Hepatocyte (in vitro differentiated cells): Measurements from ENCODE around the gene GABRP. TPM values are rescaled to one million over a fixed set of nuclear protein-coding genes. Genes with fewer than 3 reads are reported as not detected.
"Not testable (repeated sequence)": the region's sequence is repeated elsewhere in the genome, so short reads cannot be mapped to it uniquely, and the experiment has no call there.

Source experiments
- DNase-seq: peaks from one replicate; pipeline ENCODE4 v3.0.0-alpha.2; 2016; ENCODE audit warnings: low spot score
- H2AFZ ChIP-seq: fragments of 200-600 bp; sonication (generic); 2 replicates; pipeline ENCODE4 v1.6.0; 2016; ENCODE audit warnings: antibody characterized with exemption, mild to moderate bottlenecking
- H3K27ac ChIP-seq: fragments of 200-600 bp; sonication (generic); 2 replicates; pipeline ENCODE4 v1.5.1; 2016; ENCODE audit warnings: mild to moderate bottlenecking
- H3K27me3 ChIP-seq: fragments of 200-600 bp; sonication (generic); 2 replicates; pipeline ENCODE4 v1.6.1; 2016
- H3K36me3 ChIP-seq: fragments of 200-600 bp; sonication (generic); replicated peaks from 2 replicates; pipeline ENCODE4 v1.5.1; 2016; ENCODE audit warnings: low read depth; ENCODE audit not compliant: insufficient read depth
- H3K4me1 ChIP-seq: fragments of 200-600 bp; sonication (generic); 2 replicates; pipeline ENCODE4 v1.5.1; 2016; ENCODE audit warnings: mild to moderate bottlenecking, moderate library complexity; ENCODE audit not compliant: insufficient read depth
- H3K4me2 ChIP-seq: fragments of 200-600 bp; sonication (generic); 2 replicates; pipeline ENCODE4 v1.6.0; 2016
- H3K4me3 ChIP-seq: fragments of 200-600 bp; sonication (generic); 2 replicates; pipeline ENCODE4 v1.5.1; 2016; ENCODE audit warnings: mild to moderate bottlenecking
- H3K79me2 ChIP-seq: fragments of 200-600 bp; sonication (generic); 2 replicates; pipeline ENCODE4 v1.6.0; 2017; ENCODE audit warnings: mild to moderate bottlenecking
- H3K9me2 ChIP-seq: fragments of 200-600 bp; sonication (generic); replicated peaks from 2 replicates; pipeline ENCODE4 v1.6.0; 2017; ENCODE audit warnings: mild to moderate bottlenecking; ENCODE audit not compliant: insufficient read depth
- H3K9me3 ChIP-seq: fragments of 200-600 bp; sonication (generic); 2 replicates; pipeline ENCODE4 v1.5.1; 2016; ENCODE audit warnings: low read depth, mild to moderate bottlenecking
- H4K20me1 ChIP-seq: fragments of 200-600 bp; sonication (generic); 2 replicates; pipeline ENCODE4 v1.6.0; 2016; ENCODE audit warnings: mild to moderate bottlenecking; ENCODE audit not compliant: insufficient read depth, poor library complexity, severe bottlenecking
- EZH2 ChIP-seq: fragments of 200-600 bp; sonication (generic); IDR thresholded peaks from 2 replicates; pipeline ENCODE4 v1.6.1; 2016; ENCODE audit warnings: antibody characterized with exemption, mild to moderate bottlenecking, borderline replicate concordance
- EZH2phosphoT487 ChIP-seq: fragments of 200-600 bp; sonication (generic); IDR thresholded peaks from one replicate; pipeline ENCODE4 v1.6.1; 2018; ENCODE audit warnings: antibody characterized with exemption, mild to moderate bottlenecking, low read depth, moderate library complexity; ENCODE audit not compliant: unreplicated experiment, severe bottlenecking
- WGBS: methylation state at CpG from one replicate; pipeline ENCODE4 v1.1.6; 2016; ENCODE audit warnings: low lambda C conversion rate; ENCODE audit errors: missing lambda C conversion rate; 5-methylcytosine and 5-hydroxymethylcytosine counted together
- polyA plus RNA-seq: library from polyadenylated mRNA; unstranded; fragments of >200 nt; fragmentation: Nextera tagmentation; extraction: Ambion mirVana; gene quantifications from 2 replicates; pipeline ENCODE4 v1.2.1, GENCODE V29; 2016
- total RNA-seq: library from RNA; depleted of rRNA; stranded (reverse); fragments of >200 nt; gene quantifications from 2 replicates; pipeline ENCODE4 v1.2.3, GENCODE V29; 2014
- TF ChIP-seq, protein P1 (sequence below): fragments of 200-600 bp; sonication (generic); IDR thresholded peaks from 2 replicates; pipeline ENCODE4 v1.5.1; 2016; ENCODE audit warnings: antibody characterized with exemption, mild to moderate bottlenecking; ENCODE audit not compliant: poor library complexity

The GABRP gene
- total and polyA plus RNA-seq, 2 experiments from 2014 or later, result 91.4 to 136 TPM

DNA sequence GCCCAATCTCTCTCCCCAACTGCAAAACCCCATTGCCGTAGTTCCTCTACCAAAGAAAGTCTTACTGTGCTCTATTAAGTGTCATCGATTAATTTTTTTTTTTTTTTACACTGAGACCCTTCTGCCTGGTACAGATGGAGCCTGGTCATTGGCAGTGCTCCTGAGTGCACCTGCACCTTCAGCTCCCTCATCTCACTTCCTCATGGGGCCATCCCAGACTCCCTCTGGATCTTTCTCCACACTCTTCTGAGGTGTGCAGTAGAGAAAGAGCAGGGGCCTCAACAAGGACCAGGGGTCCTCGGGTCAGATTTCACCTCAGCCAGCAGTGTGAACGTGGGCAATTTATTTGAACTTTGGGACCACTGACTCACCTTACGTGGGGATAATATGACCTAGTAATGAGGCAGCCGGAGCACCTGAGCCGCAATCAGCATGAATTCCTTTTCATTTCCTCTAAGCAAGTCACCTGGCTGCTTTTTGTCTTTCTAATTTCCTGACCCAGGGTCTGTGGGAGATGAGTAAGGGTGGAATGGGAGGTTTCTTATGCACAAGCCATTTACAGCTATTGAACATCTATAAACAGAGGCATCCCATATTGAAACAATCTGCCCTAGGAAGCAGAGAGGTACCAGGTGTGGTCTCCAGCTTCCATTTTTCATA lies 22.3 kb upstream of the GABRP start:
- H3K27ac ChIP-seq, result no peak overlapping the region
- no peaks in the 10 kb centered on the region for H4K20me1 ChIP-seq
- no peak for DNase-seq
- H3K36me3 ChIP-seq, result no peaks in the 10 kb centered on the region
- WGBS, result 68% methylated on average over 7 of the region's 7 CpGs
- no peaks in the 10 kb centered on the region for H3K79me2 ChIP-seq
- H3K4me2 ChIP-seq, result no peak overlapping the region
- no peak overlapping the region for H2AFZ ChIP-seq
- H3K9me3 ChIP-seq, result no peaks in the 10 kb centered on the region
- no peaks in the 10 kb centered on the region for H3K27me3 ChIP-seq
- no peak overlapping the region for H3K4me3 ChIP-seq
- no peak for TF ChIP-seq EZH2
- no peak for TF ChIP-seq EZH2phosphoT487
- TF ChIP-seq, protein P1, sequence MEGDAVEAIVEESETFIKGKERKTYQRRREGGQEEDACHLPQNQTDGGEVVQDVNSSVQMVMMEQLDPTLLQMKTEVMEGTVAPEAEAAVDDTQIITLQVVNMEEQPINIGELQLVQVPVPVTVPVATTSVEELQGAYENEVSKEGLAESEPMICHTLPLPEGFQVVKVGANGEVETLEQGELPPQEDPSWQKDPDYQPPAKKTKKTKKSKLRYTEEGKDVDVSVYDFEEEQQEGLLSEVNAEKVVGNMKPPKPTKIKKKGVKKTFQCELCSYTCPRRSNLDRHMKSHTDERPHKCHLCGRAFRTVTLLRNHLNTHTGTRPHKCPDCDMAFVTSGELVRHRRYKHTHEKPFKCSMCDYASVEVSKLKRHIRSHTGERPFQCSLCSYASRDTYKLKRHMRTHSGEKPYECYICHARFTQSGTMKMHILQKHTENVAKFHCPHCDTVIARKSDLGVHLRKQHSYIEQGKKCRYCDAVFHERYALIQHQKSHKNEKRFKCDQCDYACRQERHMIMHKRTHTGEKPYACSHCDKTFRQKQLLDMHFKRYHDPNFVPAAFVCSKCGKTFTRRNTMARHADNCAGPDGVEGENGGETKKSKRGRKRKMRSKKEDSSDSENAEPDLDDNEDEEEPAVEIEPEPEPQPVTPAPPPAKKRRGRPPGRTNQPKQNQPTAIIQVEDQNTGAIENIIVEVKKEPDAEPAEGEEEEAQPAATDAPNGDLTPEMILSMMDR, result no peak
- peaks cover 16% of the 10 kb centered on the region for H3K4me1 ChIP-seq
- no peaks in the 10 kb centered on the region for H3K9me2 ChIP-seq

DNA sequence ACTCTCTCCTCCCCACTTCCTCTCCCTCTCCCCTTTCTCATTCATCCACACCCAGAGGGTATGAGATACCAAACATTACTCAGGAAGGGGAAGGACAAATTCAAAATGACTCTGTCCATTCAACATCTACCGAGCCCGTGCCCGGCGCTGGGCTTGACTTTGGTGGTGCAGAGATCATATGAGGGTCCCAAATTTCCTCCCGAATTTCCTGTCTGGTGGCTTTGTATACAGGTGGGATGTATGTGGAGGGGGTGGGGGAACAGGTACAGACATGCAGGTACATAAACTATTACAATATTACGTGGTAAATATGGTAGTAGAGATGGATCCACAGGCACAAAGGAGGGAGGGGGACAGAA lies 21.8 kb upstream of the GABRP start:
- Histone ChIP-seq H3K36me3 (no peaks in the 10 kb centered on the region), H3K27me3 (no peaks in the 10 kb centered on the region), H3K27ac (no peak overlapping the region), H3K4me2 (no peak overlapping the region), H3K4me3 (no peak overlapping the region), H2AFZ (no peak overlapping the region), H3K79me2 (no peaks in the 10 kb centered on the region), H3K4me1 (peaks cover 15% of the 10 kb centered on the region), H3K9me2 (no peaks in the 10 kb centered on the region), H4K20me1 (no peaks in the 10 kb centered on the region), H3K9me3 (no peaks in the 10 kb centered on the region)
- DNase-seq, result no peak
- WGBS, result 84% methylated on average over 6 of the region's 6 CpGs
- TF ChIP-seq EZH2phosphoT487, result no peak
- no peak for TF ChIP-seq EZH2
- TF ChIP-seq, protein P1, result no peak

- H2AFZ ChIP-seq, H3K36me3 ChIP-seq, H3K4me2 ChIP-seq, H3K9me2 ChIP-seq, H4K20me1 ChIP-seq, H3K27me3 ChIP-seq, H3K9me3 ChIP-seq, H3K79me2 ChIP-seq, H3K27ac ChIP-seq, DNase-seq, H3K4me3 ChIP-seq: not testable (repeated sequence)
- WGBS, result 90% methylated on average over 9 of the region's 9 CpGs
- peaks cover 10% of the 10 kb centered on the region for H3K4me1 ChIP-seq
Observed at GRCh38 chr5:170762298-170762697, 21.2 kb upstream of the GABRP start.

GRCh38 chr5:170765868-170766267 lies 17.7 kb upstream of the GABRP start:
- H3K36me3 ChIP-seq, H3K9me2 ChIP-seq, H4K20me1 ChIP-seq, H3K9me3 ChIP-seq, H2AFZ ChIP-seq, H3K4me3 ChIP-seq, H3K27ac ChIP-seq, H3K79me2 ChIP-seq, H3K27me3 ChIP-seq, H3K4me2 ChIP-seq, DNase-seq, H3K4me1 ChIP-seq: not testable (repeated sequence)
- 57% methylated on average over 9 of the region's 9 CpGs for WGBS
